Karpas-422 (cell line): ENCODE data around the gene CDC42EP5. TPM values are rescaled to one million over a fixed set of nuclear protein-coding genes. Genes with fewer than 3 reads are reported as not detected.
"Not testable (repeated sequence)": the region's sequence is repeated elsewhere in the genome, so short reads cannot be mapped to it uniquely, and the experiment has no call there.

Source experiments
- DNase-seq: peaks from one replicate; pipeline ENCODE4 v3.0.0-alpha.2; 2015
- H2AFZ ChIP-seq: fragments of 200-600 bp; sonication (generic); 2 replicates; pipeline ENCODE4 v1.6.1; 2014; ENCODE audit warnings: antibody characterized with exemption, low read length, mixed read lengths
- H3K27ac ChIP-seq: fragments of 200-600 bp; sonication (generic); 2 replicates; pipeline ENCODE4 v1.5.1; 2014; ENCODE audit warnings: mild to moderate bottlenecking, low read length, moderate library complexity
- H3K27me3 ChIP-seq: fragments of 200-600 bp; sonication (generic); 2 replicates; pipeline ENCODE4 v1.6.1; 2014; ENCODE audit warnings: low read length, mixed read lengths
- H3K36me3 ChIP-seq: fragments of 200-600 bp; sonication (generic); 2 replicates; pipeline ENCODE4 v1.6.1; 2014; ENCODE audit warnings: low read length, mixed read lengths; ENCODE audit not compliant: insufficient read depth
- H3K4me1 ChIP-seq: fragments of 200-600 bp; sonication (generic); 2 replicates; pipeline ENCODE4 v1.6.1; 2014; ENCODE audit warnings: mild to moderate bottlenecking, low read length, mixed read lengths
- H3K4me2 ChIP-seq: fragments of 200-600 bp; sonication (generic); 2 replicates; pipeline ENCODE4 v1.6.1; 2014; ENCODE audit warnings: low read length, low read depth, mild to moderate bottlenecking; ENCODE audit not compliant: poor library complexity, severe bottlenecking
- H3K4me3 ChIP-seq: fragments of 200-600 bp; sonication (generic); 2 replicates; pipeline ENCODE4 v1.5.1; 2014; ENCODE audit warnings: mild to moderate bottlenecking, antibody characterized with exemption, low read length, mixed read lengths
- H3K79me2 ChIP-seq: fragments of 200-600 bp; sonication (generic); 2 replicates; pipeline ENCODE4 v1.6.1; 2014; ENCODE audit warnings: mild to moderate bottlenecking, low read length, mixed read lengths
- H3K9ac ChIP-seq: fragments of 200-600 bp; sonication (generic); 2 replicates; pipeline ENCODE4 v1.6.0; 2014; ENCODE audit warnings: low read length
- H3K9me2 ChIP-seq: fragments of 200-600 bp; sonication (generic), shearing (Covaris generic); replicated peaks from 2 replicates; pipeline ENCODE4 v1.6.0; 2014; ENCODE audit warnings: mild to moderate bottlenecking, low read length, moderate library complexity; ENCODE audit not compliant: insufficient read depth
- H3K9me3 ChIP-seq: fragments of 300-700, 200-600 bp; sonication (generic); 2 replicates; pipeline ENCODE4 v1.6.1; 2014; ENCODE audit warnings: low read length, mixed read lengths
- H4K20me1 ChIP-seq: fragments of 200-600 bp; sonication (generic); 2 replicates; pipeline ENCODE4 v1.6.1; 2014; ENCODE audit warnings: mild to moderate bottlenecking, antibody characterized with exemption, low read length, low read depth; ENCODE audit not compliant: insufficient read depth
- total RNA-seq: library from RNA; depleted of rRNA; stranded (reverse); fragments of >200 nt; shearing (Covaris generic); gene quantifications from 2 replicates; pipeline ENCODE4 v1.2.3, GENCODE V29; 2014; ENCODE audit warnings: low replicate concordance; rRNA removed

Gene CDC42EP5
- total RNA-seq, result not detected in 2 replicates

- Histone ChIP-seq H3K9ac (no peak within 1 kb of the TSS), H3K4me2 (no peak within 1 kb of the TSS)
- no peak for DNase-seq
These were observed at the start of gene CDC42EP5 for GRCh38 chr19:54473071-54473891. CDC42EP5 (minus strand) TSS chr19:54473296; CDS start chr19:54465547, 7,749 bp downstream.

GRCh38 chr19:54521860-54522513 is 48.9 kb upstream of the CDC42EP5 start:
- Histone ChIP-seq H3K27me3 (peaks cover 2% of the 10 kb centered on the region; the same call in 1 of the 2 replicates), H3K9me2 (no peaks in the 10 kb centered on the region), H3K4me3 (no peak overlapping the region), H3K9ac (no peak overlapping the region), H3K4me2 (no peak overlapping the region), H2AFZ (no peak overlapping the region), H3K4me1 (no peaks in the 10 kb centered on the region), H4K20me1 (peaks cover 2% of the 10 kb centered on the region; the same call in 1 of the 2 replicates), H3K9me3 (no peaks in the 10 kb centered on the region), H3K79me2 (no peaks in the 10 kb centered on the region), H3K27ac (no peak overlapping the region), H3K36me3 (no peaks in the 10 kb centered on the region)
- DNase-seq, result no peak

More at GRCh38 chr19:54473071-54473891, at the start of gene CDC42EP5:
- Histone ChIP-seq H3K4me1 (no peaks in the 10 kb centered on the region), H3K27me3 (no peaks in the 10 kb centered on the region), H3K9me2 (no peaks in the 10 kb centered on the region), H3K9me3 (no peaks in the 10 kb centered on the region), H4K20me1 (no peaks in the 10 kb centered on the region), H3K79me2 (no peaks in the 10 kb centered on the region), H3K4me3 (no peak within 1 kb of the TSS), H3K36me3 (no peaks in the 10 kb centered on the region), H2AFZ (no peak within 1 kb of the TSS), H3K27ac (no peak within 1 kb of the TSS)

- H3K9me2 ChIP-seq, result no peaks in the 10 kb centered on the region
- no peaks in the 10 kb centered on the region for H3K4me1 ChIP-seq
- H3K79me2 ChIP-seq, result no peaks in the 10 kb centered on the region
- H2AFZ ChIP-seq, result no peak overlapping the region
- H3K9ac ChIP-seq, result no peak overlapping the region
- H3K9me3 ChIP-seq, result no peaks in the 10 kb centered on the region
- H3K4me3 ChIP-seq, result no peak overlapping the region
- no peaks in the 10 kb centered on the region for H3K36me3 ChIP-seq
- H3K27ac ChIP-seq, result no peak overlapping the region
- peaks cover 2% of the 10 kb centered on the region; the same call in 1 of the 2 replicates for H3K27me3 ChIP-seq
- no peak overlapping the region for H3K4me2 ChIP-seq
- DNase-seq, result no peak
- peaks cover 2% of the 10 kb centered on the region; the same call in 1 of the 2 replicates for H4K20me1 ChIP-seq
These were observed 48.1 kb upstream of the CDC42EP5 start for GRCh38 chr19:54521022-54521859.

GRCh38 chr19:54518844-54519243 is 45.7 kb upstream of the CDC42EP5 start:
- no peaks in the 10 kb centered on the region for H3K36me3 ChIP-seq
- no peak overlapping the region for H3K4me3 ChIP-seq
- no peaks in the 10 kb centered on the region for H3K79me2 ChIP-seq
- H3K4me2 ChIP-seq, result no peak overlapping the region
- no peak for DNase-seq
- no peak overlapping the region for H3K27ac ChIP-seq
- no peaks in the 10 kb centered on the region for H3K4me1 ChIP-seq
- H3K9me2 ChIP-seq, result no peaks in the 10 kb centered on the region
- H2AFZ ChIP-seq, result no peak overlapping the region
- no peak overlapping the region for H3K9ac ChIP-seq
- H4K20me1 ChIP-seq, result no peaks in the 10 kb centered on the region
- peaks cover 2% of the 10 kb centered on the region; the same call in 1 of the 2 replicates for H3K27me3 ChIP-seq
- H3K9me3 ChIP-seq, result no peaks in the 10 kb centered on the region

- Histone ChIP-seq H3K27ac (no peak overlapping the region), H3K27me3 (no peaks in the 10 kb centered on the region; the same call in 1 of the 2 replicates), H3K4me3 (no peak overlapping the region), H3K9ac (no peak overlapping the region), H3K9me3 (no peaks in the 10 kb centered on the region), H3K79me2 (no peaks in the 10 kb centered on the region), H2AFZ (no peak overlapping the region), H3K9me2 (no peaks in the 10 kb centered on the region), H3K4me2 (no peak overlapping the region), H3K36me3 (no peaks in the 10 kb centered on the region), H4K20me1 (no peaks in the 10 kb centered on the region), H3K4me1 (no peaks in the 10 kb centered on the region)
- peak; percentile 85 for DNase-seq
These were observed 44.4 kb upstream of the CDC42EP5 start for GRCh38 chr19:54517483-54517882.

- Histone ChIP-seq H4K20me1 (no peaks in the 10 kb centered on the region), H3K9ac (no peak overlapping the region), H3K79me2 (no peaks in the 10 kb centered on the region), H2AFZ (no peak overlapping the region), H3K27ac (no peak overlapping the region), H3K9me2 (no peaks in the 10 kb centered on the region), H3K27me3 (no peaks in the 10 kb centered on the region), H3K4me3 (no peak overlapping the region), H3K4me1 (no peaks in the 10 kb centered on the region), H3K36me3 (no peaks in the 10 kb centered on the region), H3K4me2 (no peak overlapping the region), H3K9me3 (no peaks in the 10 kb centered on the region)
- no peak for DNase-seq
These were observed 42.1 kb upstream of the CDC42EP5 start for GRCh38 chr19:54515156-54515555.

- H3K36me3 ChIP-seq, H3K9me3 ChIP-seq, H2AFZ ChIP-seq, H3K4me3 ChIP-seq, H3K27ac ChIP-seq, H3K9ac ChIP-seq, H3K27me3 ChIP-seq, H3K9me2 ChIP-seq, H3K4me1 ChIP-seq, H3K79me2 ChIP-seq, DNase-seq, H4K20me1 ChIP-seq, H3K4me2 ChIP-seq: not testable (repeated sequence)
These were observed 36.3 kb upstream of the CDC42EP5 start for GRCh38 chr19:54509200-54509940.
